Measurements from ENCODE around the gene ZNF555.
"Not testable (repeated sequence)": the region's sequence is repeated elsewhere in the genome, so short reads cannot be mapped to it uniquely, and the experiment has no call there.

The ZNF555 gene

DNA sequence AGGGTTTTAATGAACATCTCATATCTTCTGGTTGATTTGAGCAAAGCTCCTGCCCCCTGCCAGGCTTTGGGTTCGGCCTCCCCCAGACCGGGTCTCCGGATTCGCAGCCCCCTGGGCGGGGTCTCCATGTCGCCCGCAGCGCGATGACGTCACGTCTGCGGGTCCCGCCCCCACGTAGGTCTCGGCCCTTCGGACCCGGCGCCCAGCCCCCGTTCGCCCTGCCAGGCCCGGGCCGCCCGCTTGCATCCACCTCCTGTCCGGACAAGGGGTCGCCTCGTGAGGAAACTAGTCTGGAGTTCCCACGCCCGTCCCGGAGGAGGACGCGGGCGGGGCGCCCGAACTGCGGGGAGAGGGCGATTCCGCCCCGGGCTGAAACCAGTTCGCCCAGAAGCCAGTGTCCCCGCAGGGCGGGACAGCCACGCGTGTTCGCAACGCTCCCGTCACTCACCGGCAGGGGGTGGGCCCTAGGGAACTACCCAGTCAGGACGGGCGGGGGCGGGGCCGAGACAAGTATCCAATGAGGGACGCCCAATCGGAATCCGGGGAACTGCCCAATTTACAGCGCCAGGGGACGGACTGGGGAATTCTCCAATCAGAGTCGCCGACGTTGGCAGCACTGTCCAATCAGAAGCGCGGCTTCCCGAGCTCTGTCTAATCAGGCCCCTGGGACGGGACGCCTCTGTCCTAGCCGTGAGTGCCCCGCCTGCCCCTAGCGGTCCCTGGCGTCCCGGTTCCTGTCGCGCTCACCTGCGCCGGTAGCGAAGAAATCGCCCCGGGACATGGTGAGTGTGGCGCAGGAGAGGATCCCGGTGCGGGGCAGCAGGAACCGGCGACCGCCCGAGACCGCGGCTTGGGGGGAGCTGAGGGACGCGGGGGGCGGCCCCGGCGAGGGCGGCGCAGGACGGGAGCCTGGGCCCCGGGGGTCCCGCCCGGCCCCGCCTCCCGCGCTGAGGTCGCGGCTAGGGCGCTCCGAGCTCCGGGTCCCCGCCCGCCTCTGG, at the start of gene ZNF555:
Gene ZNF555, plus strand, starts transcription at position 682 of the 998 bp plus-strand sequence. Its CDS starts 98 bp downstream, at position 780.
- peak; percentile 99 for DNase-seq

DNA sequence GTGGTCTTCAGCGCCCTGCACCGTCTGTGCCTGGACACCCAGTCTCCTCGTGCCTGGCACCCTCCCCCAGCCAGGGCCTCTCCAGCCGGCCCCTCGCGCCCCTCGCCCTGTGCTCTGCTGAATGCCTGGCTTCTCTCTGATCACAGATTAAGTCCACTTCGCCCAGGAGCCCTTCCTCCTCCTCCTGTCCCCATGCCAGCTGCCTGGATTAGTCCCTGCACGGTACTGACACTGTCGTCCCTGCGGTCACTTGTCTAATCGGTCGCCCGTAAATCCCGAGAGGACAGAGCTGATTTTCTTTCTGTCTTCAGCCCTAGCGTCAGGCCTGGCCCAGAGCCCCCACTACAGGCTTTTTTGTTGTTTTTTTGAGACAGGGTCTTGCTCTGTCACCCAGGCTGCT, 49.4 kb upstream of the ZNF555 start:
- DNase-seq = no peak

DNA sequence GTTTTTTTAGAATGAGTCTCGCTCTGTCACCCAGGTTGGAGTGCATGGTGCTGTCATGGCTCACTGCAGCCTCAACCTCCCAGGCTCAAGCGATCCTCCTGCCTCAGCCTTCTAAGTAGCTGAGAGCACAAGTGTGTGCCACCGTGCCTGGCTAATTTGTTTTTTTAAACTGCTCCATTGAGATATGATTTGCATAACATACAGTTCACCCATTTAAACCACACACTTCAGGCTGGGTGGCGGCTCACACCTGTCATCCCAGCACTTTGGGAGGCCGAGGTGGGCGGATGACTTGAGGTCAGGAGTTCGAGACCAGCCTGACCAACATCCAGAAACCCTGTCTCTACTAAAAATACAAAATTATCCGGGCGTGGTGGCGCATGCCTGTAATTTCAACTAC, 48.6 kb upstream of the ZNF555 start:
- DNase-seq = not testable (repeated sequence)

DNA sequence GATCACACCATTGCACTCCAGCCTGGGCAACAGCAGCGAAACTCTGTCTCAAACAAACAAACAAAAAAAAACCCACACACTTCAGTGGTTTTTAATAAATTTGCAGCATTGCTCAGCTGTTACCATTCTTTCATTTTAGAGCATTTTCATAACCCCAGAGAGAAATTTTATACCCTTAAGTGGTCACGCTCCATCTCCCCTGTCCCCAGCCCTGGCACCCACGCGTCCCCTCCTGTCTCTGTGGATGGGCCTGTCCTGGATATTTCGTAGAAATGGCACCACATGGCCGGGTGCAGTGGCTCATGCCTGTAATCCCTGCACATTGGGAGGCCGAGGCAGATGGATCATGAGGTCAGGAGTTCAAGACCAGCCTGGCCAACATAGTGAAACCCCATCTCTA, 48.1 kb upstream of the ZNF555 start:
- no peak for DNase-seq

DNA sequence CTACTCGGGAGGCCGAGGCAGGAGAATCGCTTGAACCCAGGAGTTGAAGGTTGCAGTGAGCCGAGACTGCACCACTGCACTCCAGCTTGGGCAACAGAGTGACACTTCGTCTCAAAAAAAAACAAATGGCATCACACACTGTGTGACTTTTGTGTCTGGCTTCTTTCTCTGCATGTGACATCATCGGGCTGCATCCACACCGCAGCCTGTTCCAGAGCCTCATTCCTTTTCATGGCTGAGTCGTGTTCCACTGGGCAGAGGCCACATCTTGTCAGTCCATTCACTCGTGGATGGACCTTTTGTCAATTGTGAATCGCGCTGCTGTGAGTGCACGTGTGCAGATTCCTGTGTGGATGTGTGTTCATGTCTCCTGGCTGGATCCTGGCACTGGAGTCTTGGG, 47.7 kb upstream of the ZNF555 start:
- DNase-seq = no peak

DNA sequence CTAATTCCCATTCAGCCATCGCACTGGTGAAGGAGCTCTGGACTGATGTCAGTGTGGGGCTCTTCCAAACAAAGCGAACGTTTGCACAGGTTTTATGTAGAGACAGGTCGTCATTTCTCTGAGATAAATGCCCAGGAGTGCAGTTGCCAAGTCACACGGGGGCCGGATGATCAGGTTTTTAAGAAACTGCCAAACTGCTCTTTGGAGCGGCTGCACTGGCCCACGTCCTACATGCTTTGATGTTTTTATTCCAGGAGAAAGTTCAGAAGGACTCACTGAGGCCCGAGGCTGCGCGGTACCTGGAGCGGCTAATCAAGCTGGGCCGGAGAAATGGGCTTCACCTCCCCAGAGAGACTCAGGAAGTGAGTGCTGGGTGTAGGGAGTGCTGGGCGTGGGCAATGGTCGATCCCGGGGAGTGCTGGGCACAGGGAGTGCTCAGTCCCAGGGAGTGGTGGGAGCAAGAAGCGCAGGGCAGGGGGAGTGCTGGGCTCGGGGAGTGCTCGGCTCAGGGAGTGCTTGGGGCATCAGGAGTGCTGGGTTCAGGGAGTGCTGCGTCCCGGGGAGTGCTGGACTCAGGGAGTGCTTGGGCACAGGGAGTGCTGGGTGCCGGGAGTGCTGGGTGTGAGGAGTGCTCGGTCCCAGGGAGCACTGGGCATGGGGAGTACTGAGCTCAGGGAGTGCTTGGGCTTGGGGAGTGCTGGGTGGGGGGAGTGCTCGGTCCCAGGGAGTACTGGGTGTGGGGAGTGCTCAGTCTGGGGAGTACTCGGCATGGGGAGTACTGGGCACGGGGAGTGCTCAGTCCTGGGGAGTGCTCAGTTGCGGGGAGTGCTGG, 45.2 kb upstream of the ZNF555 start:
- no peak for DNase-seq

DNA sequence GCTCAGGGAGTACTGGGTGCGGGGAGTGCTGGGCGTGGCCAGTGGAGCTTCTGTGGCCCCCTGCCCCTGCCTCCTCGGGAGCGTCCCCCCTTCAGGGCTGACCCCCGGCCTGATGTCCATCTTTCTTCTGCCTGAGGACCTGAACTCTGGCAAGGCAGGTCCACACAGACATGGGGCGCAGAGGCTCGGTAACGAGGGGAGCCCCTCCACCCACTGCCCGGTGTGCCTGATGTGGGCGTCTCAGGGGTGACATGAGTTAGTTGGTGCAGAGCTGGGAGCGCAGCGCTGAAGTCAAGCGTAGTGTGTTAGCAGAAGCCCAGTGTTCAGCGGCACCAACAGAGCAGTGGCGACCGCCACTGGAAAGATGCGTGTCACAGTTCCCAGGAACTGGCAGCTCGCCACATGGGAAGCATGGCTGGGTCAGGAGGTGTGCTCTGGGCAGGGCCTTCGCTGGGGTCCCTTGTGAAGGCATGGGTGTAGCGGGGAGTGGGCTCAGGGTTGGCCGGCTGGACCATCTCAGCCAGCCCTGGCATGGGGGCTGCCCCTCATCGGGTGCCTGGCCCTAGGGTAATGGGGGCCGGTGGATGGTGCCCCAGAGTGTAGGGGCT, 44.5 kb upstream of the ZNF555 start:
- no peak for DNase-seq

DNA sequence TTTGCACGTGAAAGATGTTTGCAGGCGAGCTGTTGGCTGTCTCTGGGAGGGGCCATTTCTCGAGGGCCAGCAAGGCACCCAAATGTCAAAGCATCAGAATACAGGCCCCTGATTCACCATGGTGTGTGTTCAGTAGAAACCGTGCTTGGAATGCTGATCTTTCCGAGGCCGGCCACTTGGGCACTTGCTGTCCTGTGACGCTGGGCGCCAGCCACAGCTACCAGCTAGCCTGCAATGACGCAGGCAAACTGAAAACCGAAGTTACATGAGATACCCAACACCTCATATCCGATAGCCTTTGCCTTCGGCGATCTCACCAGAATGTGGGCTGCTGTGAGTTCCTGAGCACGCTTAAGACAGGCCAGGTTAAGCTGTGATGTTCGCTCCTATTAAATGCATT, 44.0 kb upstream of the ZNF555 start:
- DNase-seq = no peak

DNA sequence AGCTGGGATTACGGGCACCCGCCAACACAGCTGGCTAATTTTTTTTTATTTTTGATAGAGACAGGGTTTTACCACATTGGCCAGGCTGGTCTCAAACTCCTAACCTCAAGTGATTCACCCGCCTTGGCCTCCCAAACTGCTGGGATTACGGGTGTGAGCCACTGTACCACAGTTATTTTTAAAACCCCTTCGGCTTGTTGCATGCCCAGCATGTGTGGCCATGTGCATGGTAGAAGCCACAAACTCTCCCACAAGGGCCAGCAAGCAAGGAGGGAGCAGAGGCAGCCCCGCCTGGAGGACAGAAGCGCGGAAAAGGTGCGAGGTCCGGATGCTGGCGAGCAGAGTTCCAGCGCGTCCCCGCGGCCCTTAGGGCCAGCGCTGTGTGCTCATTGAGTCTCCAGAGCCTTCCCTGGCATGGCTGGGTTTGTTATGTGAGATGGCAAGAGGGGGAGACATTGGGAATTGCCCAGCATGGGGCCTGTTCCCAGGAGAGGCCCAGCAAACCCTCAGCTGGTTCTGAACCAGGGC, 43.1 kb upstream of the ZNF555 start:
- no peak for DNase-seq

DNA sequence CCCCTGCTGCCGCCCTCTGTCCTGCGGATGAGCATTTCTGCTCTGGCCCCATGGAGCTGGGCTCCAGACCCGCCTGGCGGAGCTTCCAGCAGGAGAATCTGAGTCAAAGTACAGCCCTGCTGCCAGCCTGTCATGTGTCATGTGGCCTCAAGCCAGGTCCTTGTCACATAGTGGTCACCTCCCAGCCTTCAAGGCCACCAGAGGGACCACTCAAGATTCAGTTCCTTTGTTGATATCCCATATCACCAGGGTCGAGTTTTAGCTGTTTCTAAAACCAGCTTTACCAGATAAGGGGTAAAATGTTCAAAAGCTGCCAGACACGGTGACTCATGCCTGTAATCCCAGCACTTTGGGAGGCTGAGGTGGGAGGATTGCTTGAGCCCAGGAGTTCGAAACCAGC, 42.5 kb upstream of the ZNF555 start:
- no peak for DNase-seq

DNA sequence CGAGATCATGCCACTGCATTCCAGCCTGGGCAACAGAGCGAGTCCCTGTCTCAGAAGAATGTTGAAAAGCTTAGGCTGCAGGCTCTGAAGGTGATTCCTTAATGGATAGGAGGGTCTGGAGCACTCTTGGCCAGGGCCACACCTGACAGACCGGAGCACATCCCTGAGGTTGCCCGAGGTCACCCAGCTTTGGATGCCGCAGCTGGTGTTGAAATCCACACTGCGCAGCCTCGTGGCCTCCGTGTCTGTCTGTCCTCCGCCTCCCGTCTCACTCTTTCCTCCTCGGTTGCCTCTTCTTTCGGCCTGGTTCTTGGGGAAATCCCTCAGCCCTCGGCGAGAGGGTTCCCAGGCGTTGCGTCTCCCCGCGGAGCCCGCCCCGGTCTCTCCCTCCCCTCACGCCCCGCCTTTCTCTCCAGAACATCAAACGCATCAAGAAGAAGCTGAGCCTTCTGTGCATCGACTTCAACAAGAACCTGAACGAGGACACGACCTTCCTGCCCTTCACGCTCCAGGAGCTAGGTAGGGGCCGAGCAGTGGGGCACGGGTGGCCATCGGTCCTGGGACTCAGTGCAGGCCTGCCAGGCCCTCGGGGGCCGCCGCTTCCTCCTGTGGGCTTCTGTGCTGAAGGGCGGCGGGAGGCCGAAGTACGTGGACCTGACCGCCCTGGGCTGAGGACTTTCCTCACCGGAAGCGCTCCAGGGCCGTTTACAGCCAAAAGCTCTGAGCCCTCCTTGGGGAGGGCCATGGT, 41.8 kb upstream of the ZNF555 start:
- DNase-seq = no peak

DNA sequence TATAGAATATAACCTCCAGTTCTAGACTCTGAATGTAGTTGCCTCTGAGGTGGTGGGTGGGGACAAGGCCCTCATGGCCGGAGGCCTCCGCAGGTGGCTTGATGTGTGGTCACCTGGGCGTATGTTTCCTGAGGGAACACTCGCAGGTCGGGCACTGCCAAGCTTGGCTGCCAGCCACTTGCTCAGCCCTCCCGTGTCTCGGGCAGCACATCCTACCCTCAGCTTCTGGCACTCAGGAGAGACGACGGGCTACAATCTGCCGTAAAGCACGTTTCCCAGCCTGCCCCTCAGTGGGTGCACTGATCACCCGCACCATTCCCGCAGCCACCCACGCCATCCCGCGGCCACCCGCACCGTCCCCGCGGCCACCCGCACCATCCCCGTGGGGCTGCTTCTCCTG, 40.8 kb upstream of the ZNF555 start:
- DNase-seq = no peak

DNA sequence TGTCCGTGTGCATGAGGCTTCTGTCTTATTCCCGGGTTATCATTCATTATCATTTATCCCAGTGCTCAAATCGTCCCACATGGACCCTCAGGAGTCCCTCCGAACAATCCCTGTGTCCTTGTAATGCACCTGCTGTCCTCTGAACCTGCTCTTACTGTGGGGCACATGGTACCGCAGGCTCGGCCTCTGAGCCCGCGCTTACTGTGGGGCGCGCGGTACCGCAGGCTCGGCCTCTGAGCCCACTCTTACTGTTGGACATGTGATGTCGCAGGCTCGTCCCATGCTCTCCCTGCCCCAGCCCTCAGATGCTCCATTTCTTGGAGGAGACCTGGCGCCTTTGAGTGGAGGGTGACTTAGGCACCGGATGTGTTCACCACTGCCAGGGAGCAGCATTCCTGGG, 38.4 kb upstream of the ZNF555 start:
- DNase-seq = no peak

DNA sequence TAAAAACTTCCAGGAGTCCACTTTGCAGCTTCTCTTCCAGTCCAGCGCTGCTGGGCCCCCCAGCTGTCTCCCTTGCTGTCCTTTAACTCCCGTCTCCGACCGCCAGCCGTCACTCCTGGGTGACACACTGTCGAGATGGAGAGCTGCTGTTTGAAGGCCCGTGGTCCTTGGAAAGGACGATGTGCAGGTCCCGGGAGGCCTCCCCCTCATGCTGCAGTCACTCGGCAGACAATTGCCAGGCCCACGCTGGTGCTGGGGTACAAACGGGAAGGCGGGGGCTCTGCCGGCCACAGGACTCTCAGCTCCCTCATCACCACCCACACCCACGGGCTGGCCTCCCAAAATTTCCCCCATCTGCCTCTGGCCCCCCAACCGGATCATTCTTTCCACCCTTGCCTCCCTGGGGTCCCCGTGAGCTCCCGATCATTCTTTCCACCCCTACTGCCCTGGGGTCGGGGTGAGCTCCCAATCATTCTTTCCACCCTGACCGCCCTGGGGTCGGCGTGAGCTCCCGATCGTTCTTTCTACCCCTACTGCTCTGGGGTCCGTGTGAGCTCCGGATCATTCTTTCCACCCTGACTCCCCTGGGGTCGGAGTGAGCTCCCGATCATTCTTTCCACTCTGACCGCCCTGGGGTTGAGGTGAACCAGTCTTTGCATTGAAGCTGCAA, 37.7 kb upstream of the ZNF555 start:
- DNase-seq = no peak

DNA sequence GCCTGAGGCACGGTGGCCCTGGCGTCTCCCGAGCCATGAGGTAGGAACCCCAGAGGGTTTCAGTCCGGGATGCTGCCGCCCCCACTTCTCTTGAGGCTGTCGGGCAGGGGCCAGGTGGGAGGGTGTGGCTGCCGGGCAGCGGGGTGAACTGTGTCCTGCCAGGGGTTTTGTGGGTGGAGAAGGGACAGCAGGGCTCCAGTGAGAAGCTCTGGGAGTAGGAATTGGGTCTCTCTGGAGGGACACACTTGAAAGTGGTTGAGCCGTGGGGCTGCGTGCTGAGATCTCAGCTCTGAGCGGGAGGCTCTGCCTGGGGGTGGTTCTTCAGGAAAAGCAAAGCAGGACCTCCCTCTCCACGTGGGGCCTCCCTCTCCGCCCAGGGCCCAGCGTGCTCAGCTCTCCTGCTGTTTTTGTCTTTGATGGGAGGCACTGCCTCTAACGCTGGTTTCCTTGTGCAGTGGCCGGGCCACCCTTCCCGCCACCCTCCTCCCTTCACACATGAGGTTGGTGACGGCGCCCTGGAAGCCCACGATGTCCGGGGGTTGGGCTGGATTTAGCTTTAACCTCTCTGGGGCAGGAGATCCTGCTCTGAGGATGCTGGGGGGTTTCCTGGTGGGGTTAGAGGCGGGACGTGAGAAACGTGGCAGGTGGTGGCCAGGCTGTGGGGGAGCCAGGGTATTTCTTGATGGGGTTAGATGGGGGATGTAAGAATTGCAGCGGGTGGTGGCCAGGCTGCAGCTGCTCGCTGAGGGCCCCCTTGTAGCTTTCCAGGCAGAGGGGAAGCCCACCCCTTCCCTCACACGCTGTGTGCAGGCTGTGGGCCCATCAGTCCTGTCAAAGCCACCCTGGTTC, 36.9 kb upstream of the ZNF555 start:
- no peak for DNase-seq

DNA sequence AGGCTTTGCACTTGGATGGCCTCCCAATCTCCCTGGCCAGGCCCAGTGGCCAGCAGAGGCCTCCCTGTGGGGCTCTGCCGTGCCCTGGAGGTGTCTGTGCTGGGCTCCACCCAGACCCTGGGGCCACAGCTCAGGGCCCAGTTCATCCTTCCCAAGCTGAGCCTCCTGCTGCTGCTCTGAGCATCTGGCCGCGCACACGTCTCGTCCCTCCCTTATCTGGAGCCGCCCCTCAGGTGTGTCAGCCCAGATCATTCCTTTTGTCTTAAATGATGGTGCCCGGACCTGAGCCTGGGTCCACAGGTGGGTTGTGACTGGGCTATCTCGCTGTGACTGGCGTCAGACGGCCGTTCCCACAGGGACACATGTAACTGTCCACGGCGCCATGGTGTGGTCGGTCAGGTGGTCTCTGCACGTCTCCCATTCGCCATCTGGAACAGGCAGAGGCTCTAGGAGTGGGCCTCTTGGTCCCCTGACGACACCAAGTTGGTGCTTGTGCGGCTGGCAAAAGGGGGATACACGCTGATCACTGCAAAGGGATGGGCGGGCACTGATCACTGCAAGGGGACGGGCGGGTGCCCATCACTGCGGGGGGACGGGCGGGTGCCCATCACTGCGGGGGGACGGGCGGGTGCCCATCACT, 35.9 kb upstream of the ZNF555 start:
- no peak for DNase-seq

DNA sequence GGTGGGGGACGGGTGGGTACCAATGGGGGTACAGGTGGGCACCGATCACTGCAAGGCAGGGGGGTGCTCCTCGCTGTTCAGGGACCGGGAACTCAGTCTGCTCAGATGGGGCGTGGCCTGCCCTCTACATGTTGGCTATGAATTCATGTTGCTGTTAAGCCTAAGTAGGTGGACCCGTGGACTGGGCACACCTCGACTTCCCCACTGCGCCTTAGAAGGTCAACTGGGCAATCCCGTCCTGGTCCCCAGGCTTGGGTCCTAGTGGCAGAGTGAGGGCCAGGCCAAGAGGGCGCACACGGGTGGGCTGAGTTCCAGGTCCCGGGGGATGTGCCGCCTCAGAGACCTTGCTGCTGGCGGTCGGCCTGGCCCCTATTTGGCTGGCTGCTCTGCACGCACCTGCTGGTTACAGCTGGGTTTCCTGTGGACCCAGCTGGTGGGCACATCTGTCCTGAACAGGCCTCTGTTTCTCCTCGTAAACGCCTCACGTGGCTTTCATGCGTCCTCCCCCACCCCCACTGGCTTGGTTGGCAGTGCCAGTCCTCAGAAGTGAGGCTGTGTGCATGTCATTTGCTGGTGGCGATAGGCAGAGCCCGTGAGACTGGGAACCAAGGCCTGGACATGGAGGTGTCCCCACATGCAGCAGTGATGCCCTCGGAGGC, 35.2 kb upstream of the ZNF555 start:
- no peak for DNase-seq

DNA sequence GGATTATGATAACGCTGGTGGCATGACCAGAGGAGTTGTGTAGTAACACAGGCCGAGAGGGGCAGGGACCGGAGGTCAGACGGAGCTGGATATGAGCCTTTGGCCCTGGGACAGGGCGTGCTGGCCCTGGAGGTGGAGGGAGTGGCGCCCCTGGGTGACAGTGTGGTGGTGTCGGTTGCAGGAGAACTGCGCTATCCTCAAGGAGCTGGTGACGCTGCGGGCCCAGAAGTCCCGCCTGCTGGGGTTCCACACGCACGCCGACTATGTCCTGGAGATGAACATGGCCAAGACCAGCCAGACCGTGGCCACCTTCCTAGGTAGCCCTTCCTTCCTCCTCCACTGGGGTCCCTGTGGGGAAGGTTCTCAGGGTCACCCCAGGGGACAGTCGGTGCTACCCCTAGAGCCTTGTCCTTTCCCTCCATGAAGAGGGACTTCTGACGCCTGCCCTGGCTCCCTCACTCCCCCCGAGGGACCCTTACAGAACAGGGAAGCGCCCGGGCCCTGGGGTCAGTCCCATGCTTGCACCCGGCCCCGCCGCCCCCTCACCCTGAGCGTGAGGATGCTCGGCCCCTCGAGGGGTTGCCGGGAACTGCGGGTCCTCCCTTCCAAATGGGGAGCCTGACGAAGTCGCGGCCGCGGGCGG, 34.4 kb upstream of the ZNF555 start:
- no peak for DNase-seq

Data from RPMI8226 (cell line).